ACC112 (cell line): ENCODE results near the gene GALNT10.

Experiments used
- H2AFZ ChIP-seq: fragments of 200-600 bp; sonication (generic); one replicate; pipeline ENCODE4 v1.6.0; 2017; ENCODE audit warnings: antibody characterized with exemption, low read length; ENCODE audit not compliant: unreplicated experiment
- H3K27ac ChIP-seq: fragments of 200-600 bp; sonication (generic); 2 replicates; pipeline ENCODE4 v1.5.1; 2014; ENCODE audit warnings: low read depth, mild to moderate bottlenecking, antibody characterized with exemption, low read length, moderate library complexity
- H3K27me3 ChIP-seq: fragments of 200-600 bp; sonication (generic); 2 replicates; pipeline ENCODE4 v1.6.1; 2014; ENCODE audit warnings: mild to moderate bottlenecking, antibody characterized with exemption, low read length, moderate library complexity, mixed read lengths; ENCODE audit not compliant: insufficient read depth
- H3K36me3 ChIP-seq: fragments of 200-600 bp; sonication (generic); 2 replicates; pipeline ENCODE4 v1.6.1; 2016; ENCODE audit warnings: mild to moderate bottlenecking, antibody characterized with exemption, low read length, moderate library complexity, mixed read lengths; ENCODE audit not compliant: insufficient read depth
- H3K4me1 ChIP-seq: fragments of 200-600 bp; sonication (generic); one replicate; pipeline ENCODE4 v1.6.1; 2016; ENCODE audit warnings: low read length, mixed read lengths; ENCODE audit not compliant: insufficient read depth, unreplicated experiment, control insufficient read depth
- H3K4me3 ChIP-seq: fragments of 200-600 bp; sonication (generic); 2 replicates; pipeline ENCODE4 v1.5.1; 2014; ENCODE audit warnings: mild to moderate bottlenecking, low read depth, low read length
- H3K79me2 ChIP-seq: fragments of 200-600 bp; sonication (generic); one replicate; pipeline ENCODE4 v1.6.0; 2016; ENCODE audit warnings: low read length; ENCODE audit not compliant: control insufficient read depth, unreplicated experiment, insufficient read depth

The GALNT10 gene

GRCh38 chr5:154368041-154368800, 177.7 kb downstream of the GALNT10 start:
- Histone ChIP-seq H2AFZ (no peak overlapping the region), H3K27ac (peak overlapping the region; percentile 87), H3K27me3 (no peaks in the 10 kb centered on the region), H3K4me1 (peaks cover 83% of the 10 kb centered on the region), H3K36me3 (no peaks in the 10 kb centered on the region), H3K4me3 (peak overlapping the region; percentile 54), H3K79me2 (peaks cover 6% of the 10 kb centered on the region)

- H3K27ac ChIP-seq, result peak overlapping the region; percentile 87
- no peak overlapping the region for H2AFZ ChIP-seq
- no peaks in the 10 kb centered on the region for H3K36me3 ChIP-seq
- no peaks in the 10 kb centered on the region for H3K27me3 ChIP-seq
- no peak overlapping the region for H3K4me3 ChIP-seq
- H3K4me1 ChIP-seq, result peaks cover 76% of the 10 kb centered on the region
- H3K79me2 ChIP-seq, result peaks cover 6% of the 10 kb centered on the region
Measured at GRCh38 chr5:154369682-154370081, 179.1 kb downstream of the GALNT10 start.

- Histone ChIP-seq H2AFZ (no peak overlapping the region), H3K4me3 (no peak overlapping the region), H3K27ac (peak overlapping the region; percentile 87), H3K27me3 (no peaks in the 10 kb centered on the region), H3K79me2 (peaks cover 6% of the 10 kb centered on the region), H3K36me3 (no peaks in the 10 kb centered on the region), H3K4me1 (peaks cover 72% of the 10 kb centered on the region)
Measured at GRCh38 chr5:154370119-154370518, 179.6 kb downstream of the GALNT10 start.

GRCh38 chr5:154370813-154371212, 180.3 kb downstream of the GALNT10 start:
- H3K79me2 ChIP-seq, result peaks cover 6% of the 10 kb centered on the region
- H3K4me1 ChIP-seq, result peaks cover 65% of the 10 kb centered on the region
- no peaks in the 10 kb centered on the region for H3K27me3 ChIP-seq
- H3K27ac ChIP-seq, result peak overlapping the region; percentile 43; the same call in 1 of the 2 replicates
- no peak overlapping the region for H2AFZ ChIP-seq
- H3K36me3 ChIP-seq, result no peaks in the 10 kb centered on the region
- H3K4me3 ChIP-seq, result no peak overlapping the region

- Histone ChIP-seq H3K36me3 (0 out of 2 replicates have a peak, but pooled peaks cover 3% of the 10 kb centered on the region), H3K27me3 (no peaks in the 10 kb centered on the region), H3K27ac (peak overlapping the region; percentile 43), H3K79me2 (peaks cover 6% of the 10 kb centered on the region), H3K4me3 (0 out of 2 replicates have a peak overlapping the region, but pooled peaks have one; percentile 18), H3K4me1 (peaks cover 56% of the 10 kb centered on the region), H2AFZ (no peak overlapping the region)
Measured at GRCh38 chr5:154371687-154372086, 181.2 kb downstream of the GALNT10 start.

GRCh38 chr5:154372661-154373060, 182.1 kb downstream of the GALNT10 start:
- Histone ChIP-seq H2AFZ (no peak overlapping the region), H3K4me3 (no peak overlapping the region), H3K79me2 (peaks cover 6% of the 10 kb centered on the region), H3K27ac (no peak overlapping the region), H3K4me1 (peaks cover 46% of the 10 kb centered on the region), H3K36me3 (0 out of 2 replicates have a peak, but pooled peaks cover 3% of the 10 kb centered on the region), H3K27me3 (no peaks in the 10 kb centered on the region)

GRCh38 chr5:154373326-154373725, 182.8 kb downstream of the GALNT10 start:
- no peak overlapping the region for H3K27ac ChIP-seq
- H3K79me2 ChIP-seq, result peaks cover 6% of the 10 kb centered on the region
- H3K27me3 ChIP-seq, result no peaks in the 10 kb centered on the region
- H3K4me3 ChIP-seq, result no peak overlapping the region
- H3K4me1 ChIP-seq, result peaks cover 42% of the 10 kb centered on the region
- no peak overlapping the region for H2AFZ ChIP-seq
- 0 out of 2 replicates have a peak, but pooled peaks cover 3% of the 10 kb centered on the region for H3K36me3 ChIP-seq

GRCh38 chr5:154373729-154374179, 183.2 kb downstream of the GALNT10 start:
- peaks cover 38% of the 10 kb centered on the region for H3K4me1 ChIP-seq
- H3K36me3 ChIP-seq, result 0 out of 2 replicates have a peak, but pooled peaks cover 3% of the 10 kb centered on the region
- H3K4me3 ChIP-seq, result no peak overlapping the region
- H3K79me2 ChIP-seq, result peaks cover 6% of the 10 kb centered on the region
- no peaks in the 10 kb centered on the region for H3K27me3 ChIP-seq
- H2AFZ ChIP-seq, result no peak overlapping the region
- H3K27ac ChIP-seq, result no peak overlapping the region

GRCh38 chr5:154374264-154374663, 183.7 kb downstream of the GALNT10 start:
- peaks cover 5% of the 10 kb centered on the region for H3K79me2 ChIP-seq
- H3K36me3 ChIP-seq, result 0 out of 2 replicates have a peak, but pooled peaks cover 3% of the 10 kb centered on the region
- no peak overlapping the region for H2AFZ ChIP-seq
- peaks cover 33% of the 10 kb centered on the region for H3K4me1 ChIP-seq
- no peak overlapping the region for H3K27ac ChIP-seq
- no peaks in the 10 kb centered on the region for H3K27me3 ChIP-seq
- no peak overlapping the region for H3K4me3 ChIP-seq

GRCh38 chr5:154375329-154376008, 184.9 kb downstream of the GALNT10 start:
- Histone ChIP-seq H3K27me3 (no peaks in the 10 kb centered on the region), H3K36me3 (0 out of 2 replicates have a peak, but pooled peaks cover 6% of the 10 kb centered on the region), H3K4me1 (peaks cover 21% of the 10 kb centered on the region), H3K4me3 (no peak overlapping the region), H3K79me2 (peaks cover 3% of the 10 kb centered on the region), H2AFZ (no peak overlapping the region), H3K27ac (no peak overlapping the region)
